Measurements from ENCODE around the gene ITPRIP.

Gene ITPRIP

DNA sequence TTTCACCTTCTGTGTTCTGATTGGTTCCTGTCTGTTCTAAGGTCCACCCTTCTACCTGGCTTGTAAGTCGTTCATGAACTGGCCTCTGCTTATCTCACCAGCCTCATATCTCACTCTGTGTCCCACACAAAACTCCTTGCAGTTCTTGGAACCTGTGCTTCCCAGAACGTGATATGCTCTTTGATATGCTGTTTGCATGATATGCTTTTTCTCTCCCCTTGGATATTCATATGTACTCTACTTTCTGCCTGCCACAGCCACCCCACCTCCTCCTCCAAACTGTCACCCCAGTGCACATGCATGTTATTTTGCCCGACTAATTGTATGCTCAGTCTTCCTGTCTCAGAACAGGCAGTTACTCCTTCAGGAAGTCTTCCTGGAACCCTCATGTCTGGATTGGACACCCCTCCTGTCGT is 1.9 kb upstream of the ITPRIP start:
- no peak for DNase-seq

DNA sequence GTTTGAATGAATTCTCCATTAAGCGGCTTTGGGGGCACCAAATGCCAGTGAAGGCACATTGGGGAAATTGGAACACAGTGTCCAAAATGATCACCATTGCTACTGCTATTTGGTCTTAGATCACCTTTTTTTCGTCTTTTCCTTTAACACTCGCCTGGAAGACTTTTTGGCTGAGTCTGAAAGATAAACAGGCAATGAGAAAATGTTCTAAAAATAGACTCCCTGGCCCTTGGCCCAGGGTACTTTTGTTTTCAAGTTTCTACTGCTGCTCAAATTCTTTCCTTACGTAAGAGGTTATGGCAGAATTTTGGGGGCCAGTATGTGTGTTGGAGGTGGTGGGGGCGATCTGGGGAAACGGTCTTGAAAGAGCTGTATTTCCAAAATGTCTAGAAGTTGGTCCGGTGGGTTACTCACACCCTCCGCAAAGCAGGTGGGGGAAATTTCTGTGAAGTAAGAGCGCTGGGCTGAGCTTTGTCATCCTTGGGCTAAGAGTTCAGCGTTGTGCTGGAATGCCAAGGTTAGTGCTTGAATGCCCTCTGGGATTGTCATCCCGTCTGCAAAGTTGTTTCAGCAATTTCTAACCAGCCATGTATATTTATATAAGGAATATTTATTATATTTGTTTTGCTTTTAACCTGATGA is 1.3 kb upstream of the ITPRIP start:
- no peak for DNase-seq

DNA sequence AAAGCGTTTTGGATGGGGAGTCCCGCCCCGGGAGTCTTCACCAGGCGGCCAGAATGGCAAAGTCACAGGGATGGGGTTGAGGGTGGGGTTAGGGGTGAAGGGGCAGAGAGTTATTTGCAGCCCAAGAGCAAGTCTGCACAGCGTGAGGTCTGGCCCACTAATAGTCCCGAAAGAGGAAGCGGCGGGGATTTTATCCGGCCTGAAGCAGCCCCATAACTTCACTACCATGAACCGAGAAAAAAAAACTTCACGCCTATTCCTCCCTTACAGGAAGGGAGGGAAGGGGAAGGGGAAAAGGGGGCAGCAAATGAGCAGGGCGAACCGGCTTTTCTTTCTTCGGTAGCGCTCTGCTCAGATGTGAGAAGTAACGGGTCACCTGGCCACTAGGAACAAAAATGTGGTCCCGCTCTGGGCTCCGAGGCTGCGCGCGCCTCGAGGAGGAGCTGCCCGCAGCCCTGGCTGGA is 712 bp downstream of the ITPRIP start:
- no peak for DNase-seq

DNA sequence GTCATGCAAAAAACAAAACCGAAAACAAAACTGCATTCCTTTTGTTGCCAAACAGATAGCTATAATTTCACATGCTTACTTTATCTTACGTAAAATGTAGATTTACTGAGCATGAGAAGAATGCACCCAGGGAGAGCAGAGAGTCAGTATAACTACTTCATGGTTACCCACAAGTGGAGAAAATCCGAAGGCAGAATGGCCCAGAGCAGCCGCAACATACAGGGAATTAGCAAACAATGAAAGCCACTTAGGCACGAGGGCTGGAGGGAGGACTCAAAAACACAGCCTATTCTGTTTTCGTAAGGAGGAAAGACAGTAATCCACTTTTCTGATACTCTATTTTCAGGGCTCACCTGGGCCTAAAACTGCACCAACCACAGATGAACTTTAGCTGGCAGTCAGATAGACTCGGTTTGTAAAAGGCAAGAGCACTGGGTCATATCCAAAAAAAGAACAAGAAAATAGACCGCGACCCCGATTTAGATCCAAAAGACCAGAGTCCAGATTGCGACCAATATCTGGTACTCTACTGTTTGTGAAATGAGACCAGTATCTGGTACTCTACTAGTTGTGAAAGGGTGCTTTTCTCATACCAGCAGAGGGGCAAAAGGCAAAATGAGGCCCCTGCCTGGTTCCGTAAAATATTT is 1.3 kb downstream of the ITPRIP start:
- DNase-seq: peak; percentile 39

DNA sequence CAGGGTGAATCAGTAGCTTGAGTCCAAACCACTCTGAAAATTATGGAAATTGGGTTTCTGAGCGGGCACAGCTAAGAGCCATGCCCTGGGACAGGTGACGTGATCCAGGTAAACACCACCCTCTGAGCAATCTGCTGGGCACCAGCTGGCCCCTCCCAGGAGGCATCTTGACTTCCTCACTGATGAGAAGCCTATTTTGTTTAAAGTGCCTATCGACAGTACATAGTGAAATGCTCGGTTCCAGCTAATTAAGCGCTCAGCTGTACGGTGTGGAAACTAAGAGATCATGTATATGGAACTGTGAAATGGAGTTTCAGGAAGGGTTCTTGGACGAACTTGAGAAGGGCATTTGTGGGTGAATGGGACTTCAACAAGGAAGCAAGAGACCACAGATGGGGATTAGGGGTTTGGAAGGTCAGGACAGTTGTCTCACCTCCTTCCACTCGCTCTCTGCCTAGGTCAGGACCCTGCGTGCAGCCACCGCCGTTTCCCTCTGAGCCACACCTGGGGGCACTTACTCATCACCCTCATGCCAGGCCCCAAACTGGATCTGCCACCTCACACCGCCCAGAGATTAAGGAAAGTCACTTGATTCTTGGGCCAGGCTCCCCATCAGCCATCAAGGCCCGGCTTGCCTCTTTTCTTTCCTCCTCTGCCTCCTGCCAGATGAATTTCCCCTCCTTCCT is 3.2 kb downstream of the ITPRIP start:
- no peak for DNase-seq

DNA sequence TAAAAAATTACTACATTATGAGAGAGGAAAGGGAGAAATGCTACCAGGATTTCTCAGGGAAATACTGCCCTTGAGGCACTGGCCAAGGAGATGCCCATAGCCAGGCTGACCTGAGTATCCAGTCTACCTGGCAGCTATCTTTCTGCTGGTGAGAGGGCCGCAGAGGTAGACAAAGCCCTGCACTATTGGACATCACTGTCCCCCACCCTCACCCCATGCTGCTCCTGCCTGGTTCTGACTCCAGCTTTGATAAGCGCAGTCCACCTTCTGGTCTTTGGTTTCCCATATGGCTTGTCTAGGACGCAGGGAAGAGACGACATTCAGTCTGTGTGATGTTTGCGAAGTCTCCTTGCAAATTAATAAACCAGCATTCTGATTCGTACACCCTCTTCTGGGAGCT is 3.7 kb downstream of the ITPRIP start:
- DNase-seq: no peak

DNA sequence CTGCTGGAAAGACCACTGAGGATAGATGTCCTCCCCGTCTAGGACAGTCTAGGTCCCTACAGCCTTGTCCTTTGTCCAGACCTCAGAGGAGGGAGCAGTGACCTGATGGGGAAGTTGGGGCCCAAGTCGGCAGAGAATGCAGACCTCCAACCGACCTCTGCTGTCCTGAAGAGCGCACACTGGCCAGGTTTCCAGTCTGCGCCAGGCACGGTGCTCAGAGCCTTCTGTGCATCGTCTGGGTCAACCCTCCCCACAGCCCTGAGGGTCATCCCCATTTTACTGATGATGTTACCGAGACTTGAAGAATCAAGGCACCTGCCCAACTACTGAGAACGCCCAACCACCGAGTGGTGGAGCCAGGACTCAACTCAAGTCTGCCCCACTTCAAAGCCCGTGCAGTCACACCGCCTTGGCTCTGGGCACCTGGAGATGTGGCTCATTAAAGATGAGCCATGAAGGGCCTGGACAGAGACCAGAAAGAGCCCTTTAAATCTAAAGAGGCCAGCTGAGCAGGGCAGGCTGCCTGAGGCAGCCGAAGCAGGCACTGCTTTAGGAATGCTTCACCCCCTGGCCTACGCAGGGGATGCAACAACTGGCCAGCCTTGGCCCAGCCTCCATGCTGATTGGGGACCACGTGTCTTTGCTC is 4.4 kb downstream of the ITPRIP start:
- DNase-seq: no peak

DNA sequence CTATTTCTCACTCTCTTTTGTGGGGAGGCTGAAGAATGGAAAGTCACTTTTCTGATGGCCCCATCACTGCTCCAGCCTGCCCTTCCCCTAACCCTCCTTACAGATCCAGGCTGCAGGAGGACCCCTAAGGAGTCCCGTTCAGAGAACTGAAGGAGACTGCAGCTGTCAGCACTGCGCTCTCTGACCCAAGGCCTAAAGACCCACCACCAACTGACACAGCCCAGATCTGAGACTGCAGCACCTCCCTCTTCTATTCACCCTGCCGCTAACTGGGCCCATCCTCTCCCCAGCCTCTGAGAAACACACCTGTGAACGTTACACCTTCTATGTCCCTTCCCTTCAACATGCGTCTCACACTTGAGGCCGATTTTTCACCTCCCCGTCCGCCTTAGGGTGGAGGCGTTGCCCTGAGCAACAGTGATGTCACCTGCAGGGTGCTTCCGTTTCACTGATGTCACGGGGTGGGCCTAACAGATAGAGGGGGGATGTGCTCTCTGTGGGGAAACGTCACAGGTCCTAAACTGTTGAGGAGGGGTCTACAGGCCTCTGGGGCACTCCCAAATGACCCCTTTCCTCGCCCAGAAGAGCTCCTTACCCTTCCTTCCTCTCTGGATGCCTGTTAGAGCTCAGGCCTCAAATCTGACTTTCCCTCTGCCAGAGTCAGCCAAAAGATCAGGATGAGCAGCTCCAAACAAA is 5.1 kb downstream of the ITPRIP start:
- DNase-seq: peak; percentile 70

DNA sequence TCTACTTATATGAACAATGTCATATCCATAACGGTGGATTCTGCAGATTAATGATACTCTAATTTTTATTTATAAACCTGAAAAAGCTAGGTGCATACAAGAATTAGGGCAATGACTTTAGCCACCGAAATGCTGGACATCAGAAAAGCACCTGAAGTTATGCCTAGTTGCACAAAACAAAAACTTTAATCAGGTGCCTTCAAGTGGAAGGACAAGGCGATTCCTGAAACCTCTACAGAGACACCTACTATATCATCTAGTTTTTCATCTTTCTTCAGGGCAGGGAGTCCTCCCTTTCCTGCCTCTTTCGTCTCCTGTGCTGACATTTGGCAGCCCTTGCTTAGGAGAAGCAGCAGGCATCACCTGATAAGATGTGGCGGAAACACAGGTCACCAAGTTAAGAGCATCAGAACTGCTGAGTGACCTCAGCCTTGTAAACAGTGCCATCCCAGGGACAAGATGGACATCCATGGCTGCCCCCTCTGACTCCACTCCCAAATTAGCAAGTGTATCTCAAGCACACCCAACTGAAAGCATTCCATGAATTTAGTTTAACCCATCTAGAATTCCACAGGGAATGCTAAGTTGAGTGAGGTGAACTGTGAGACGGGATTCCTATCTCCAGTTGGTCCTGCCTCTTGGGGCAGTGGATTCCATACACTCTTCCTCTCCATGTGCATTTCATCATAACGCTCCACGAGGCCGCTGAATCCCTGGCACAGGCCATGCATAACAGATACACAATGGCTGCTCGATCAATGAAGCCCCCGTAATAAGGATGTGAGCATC is 5.8 kb downstream of the ITPRIP start:
- DNase-seq: peak; percentile 30

DNA sequence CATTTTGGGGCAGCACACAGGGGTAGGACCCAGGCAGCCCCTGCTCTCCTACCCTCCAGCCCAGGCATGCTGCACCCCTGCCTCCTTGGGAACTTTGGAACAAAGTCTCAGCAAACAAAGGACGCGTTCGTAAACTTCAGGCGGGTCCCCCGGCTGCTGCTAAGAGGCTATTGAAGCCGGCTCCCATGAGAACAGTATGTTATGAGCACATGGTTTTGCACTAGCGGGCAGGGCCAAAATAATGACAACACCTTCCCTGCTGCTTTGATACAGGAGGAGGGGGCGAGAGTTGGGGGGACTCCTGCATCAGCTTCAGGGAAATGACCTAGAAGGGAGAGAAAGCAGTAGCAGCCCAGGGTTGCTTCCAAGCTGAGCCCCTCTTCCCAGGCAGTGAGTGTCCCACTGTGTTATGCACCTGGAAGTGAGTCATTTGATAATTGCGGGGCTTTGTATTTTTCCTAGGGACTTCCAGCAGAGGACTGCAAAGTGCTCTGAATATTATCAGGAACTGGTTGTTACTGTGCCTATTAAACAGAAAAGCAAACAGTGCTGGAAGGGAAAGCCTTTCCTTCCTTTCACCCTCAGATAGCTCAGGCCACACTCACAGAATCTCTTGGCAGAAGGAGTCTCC is 6.9 kb downstream of the ITPRIP start:
- peak; percentile 63 for DNase-seq

DNA sequence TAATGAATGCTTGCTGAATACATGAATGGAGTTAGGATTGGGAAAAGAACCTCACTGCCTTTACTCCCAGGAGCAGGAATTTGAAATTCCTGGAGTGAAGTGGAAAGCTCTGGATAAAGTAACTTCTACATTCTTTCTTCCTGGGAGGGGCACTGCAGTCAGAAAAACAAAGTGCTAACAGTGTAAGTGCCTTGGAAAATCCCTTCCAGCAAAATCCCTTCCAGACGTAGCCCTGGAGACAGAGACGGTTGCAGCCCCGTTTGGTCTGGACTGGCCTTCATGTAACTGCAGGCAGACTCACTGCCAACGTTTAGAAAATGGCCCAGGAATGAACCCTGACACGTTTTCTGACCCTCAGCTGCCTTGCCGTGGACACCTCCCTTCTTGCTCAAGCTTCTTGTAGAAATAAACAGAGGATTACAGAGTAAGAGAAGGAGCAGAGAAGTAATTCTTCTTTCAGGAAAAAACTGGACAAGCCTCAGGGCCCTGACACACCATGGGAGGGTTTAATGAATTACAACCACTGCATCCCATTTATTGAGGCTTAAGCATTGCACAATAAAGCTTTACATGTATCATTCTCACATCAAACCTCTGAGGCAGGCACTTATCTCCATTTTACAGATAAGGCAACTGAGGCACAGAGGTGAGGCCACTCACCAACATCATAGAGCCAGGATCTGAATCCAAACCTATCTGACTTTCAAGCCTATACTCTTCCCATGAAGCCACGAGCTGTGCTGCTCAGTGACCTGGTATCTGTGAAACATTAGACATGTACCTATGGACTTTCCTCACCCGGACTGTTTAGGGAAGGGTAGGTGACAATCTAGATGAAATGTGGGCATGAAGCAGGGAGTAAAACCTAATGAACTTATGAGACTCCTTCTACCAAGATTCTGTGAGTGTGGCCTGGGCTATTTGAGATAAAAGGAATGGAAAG is 7.8 kb downstream of the ITPRIP start:
- peak; percentile 28 for DNase-seq

DNA sequence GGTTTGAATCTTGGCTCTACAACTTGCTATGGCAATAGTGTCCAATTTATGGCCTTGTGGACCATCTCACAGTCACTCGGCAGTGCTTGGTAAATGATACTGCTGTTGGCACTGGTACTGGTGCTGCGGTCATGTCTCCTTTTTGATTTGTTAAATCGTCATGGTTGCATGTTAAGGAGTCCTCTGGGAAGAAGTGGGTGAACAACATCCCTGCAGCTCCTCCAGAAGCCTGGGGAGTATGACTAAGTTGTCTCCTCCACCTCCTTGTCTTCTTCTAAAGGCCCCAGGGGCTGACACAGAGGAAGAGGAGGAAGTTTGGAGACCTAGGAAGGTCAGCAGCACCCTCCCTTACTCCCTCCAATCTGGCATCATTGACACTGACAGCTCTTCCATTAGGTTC is 8.5 kb downstream of the ITPRIP start:
- peak; percentile 40 for DNase-seq

DNA sequence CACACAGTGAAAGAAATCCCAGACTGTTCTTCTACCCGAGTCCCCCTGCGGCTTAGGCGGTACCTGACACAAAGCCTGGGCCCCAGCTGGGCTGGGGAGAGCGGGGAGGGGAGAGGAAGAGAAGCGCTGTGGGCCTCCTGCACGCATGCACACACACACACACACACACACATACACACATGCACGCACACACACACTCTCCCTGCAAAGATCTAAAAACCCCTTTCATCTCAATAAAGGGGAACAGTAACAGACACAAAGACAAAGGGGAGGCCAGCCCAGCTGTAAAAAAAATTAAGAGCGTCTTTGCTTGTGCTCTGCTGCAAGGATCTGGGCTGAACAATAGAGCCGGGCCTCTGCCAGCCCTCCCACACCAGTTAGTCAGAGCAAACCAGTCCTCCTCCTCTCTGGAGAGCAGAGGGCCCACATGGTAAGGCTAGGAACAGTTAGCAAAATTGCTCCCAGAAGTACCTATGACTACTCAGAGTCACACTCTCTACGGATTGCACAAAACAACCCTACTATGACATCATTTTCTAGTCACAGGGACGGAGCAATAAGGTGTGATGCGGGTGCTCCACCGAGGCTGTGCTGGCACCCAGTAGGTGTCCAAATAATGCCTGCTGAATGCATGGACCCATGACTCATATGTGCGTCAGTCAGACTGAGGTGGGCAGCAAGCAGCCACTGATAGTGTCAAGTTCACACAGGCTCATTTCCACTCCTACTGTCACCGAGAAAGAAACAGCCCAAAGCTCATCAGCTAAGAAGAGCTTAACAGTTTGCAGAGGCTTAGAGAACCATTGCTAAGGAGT is 9.2 kb downstream of the ITPRIP start:
- DNase-seq: peak; percentile 93

DNA sequence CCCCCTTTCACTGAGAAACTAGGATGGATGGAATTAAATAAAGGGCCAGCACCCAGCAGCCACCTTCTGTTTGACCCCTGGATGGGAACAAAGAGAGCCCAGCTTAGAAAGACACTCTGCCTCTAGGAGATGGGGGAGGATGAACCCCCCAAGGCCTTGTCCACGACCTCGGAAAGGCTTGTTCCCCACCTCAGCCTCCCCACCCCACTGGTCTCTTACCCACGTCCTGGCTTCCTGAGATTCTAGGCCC is 9.7 kb downstream of the ITPRIP start:
- no peak for DNase-seq

DNA sequence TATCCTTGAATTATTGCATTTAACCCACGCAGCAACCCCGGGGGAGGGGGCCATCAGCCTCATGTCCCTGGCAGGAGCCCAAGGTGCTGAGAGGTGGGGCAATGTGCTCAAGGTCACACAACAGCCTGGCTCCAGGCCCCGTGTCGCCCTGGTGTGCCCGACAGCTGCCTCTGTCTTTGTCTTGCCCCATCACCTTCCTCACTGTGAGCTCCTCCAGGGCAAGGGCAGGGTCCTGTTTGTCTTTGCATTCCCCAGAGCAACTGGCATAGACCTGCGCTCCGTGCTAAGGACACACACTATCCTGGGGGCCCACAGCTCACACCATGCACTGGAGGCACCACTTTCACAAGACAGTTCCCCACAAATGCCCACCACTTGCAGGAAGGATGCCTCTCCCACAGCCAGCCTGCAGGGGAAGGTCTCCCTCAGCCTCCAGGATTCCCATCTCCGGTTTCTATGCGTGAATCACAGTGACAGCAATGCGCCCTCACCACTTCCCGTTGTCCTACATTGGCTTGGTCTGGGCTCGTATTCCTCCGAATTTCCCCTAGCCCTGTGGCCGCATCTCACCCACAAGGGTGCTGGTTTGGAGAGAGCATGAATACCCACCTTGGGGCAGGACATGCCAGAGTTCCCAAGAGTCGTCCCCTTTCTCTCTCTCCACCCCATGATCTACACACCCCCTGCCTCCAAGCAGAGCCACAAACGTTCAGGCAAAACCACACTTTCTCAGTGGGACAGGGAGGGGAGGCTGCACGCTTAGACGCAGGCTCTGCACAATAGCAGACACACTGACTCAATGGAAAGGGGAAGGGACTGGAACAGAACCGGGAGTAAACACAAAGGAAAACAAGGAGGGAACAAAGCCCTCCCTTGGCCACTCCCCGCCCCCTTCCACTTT is 10.3 kb downstream of the ITPRIP start:
- peak; percentile 92 for DNase-seq

DNA sequence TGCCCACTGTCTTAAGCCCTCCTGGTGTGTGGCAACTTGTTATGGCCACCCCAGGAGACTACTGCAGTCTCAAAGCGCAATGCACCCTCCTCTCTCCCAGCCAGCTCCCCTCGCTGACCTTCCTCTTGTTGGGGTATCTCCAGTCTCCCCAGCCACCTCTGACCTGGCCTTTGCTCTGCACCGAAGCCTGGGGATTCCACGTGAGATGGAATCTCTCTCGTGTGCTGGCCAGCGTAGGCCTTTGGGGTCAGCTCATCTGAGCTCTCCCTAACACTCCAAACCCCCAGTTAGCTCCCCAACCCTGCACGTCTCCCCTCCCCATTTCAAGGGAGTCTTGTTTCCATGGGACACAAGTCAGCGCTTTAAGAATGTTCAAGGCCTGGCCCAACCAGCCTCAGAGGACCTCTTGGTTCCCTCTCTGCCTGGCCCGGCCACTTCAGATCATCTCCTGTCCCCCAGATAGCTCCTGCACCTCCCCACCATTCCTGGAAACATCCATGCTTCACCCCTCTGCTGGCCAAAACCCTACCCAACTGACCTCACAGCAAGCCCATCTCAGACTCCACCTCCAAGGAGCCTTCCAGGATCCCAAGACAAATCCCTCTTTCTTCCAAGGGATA is 11.2 kb downstream of the ITPRIP start:
- DNase-seq: peak; percentile 35

DNA sequence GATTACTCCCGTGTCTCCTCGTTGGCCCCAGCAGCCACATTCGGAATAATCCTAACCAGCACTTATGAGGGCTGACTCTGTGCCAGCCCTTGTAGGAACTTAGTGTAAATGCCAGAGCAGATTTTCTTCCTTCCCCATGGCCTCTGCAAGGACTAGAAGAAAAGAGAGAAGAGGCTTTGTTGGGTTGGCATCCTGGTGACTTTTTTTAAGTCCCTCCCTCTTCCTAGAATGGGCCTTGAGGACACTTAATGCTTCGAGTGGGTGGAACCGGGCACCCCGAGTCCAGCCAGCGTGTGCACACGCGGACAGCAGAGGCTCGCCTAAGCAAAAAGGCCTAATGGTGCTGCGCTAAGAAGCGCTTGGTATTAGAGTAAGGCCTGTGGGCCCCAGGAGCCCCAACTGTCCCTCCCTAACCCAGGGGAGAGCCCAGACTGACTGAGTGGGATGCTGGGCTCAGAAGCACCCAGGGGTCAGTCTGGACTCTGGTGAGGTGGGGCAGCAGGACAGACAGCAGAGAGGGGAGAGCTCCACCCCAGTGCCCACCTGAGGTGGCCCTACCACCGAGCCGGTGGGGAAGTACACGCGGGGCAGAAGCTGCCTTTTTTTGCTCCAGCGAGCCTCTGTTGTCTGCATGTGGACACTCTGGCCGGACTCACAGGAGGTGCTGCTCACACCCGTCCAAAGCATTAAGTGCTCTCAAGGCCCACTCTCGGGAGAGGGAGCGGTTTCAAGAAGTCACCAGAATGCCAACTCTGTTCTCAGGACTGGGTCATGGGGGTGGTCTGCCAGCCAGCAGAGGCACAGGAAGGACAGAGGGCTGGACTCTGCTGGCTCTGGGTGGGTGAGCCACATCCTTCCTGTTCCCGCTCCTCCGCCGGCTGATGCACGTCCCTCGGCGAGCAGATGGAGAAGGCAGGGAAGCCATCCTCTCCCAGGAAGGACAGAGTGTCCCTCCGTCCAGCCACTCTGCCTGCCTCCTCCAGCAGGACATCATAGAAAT is 12.5 kb downstream of the ITPRIP start:
- no peak for DNase-seq

Data from retina (tissue), 1 donor.